Suppressor macrophage treated with lipopolysaccharide for 1 hour (primary cell): ENCODE results near the gene CERT1.

Experiments used
- DNase-seq, 3 donors: peaks; one replicate each; pipeline ENCODE4 v3.0.0-alpha.2; 2020 to 2022

CERT1 gene

DNA sequence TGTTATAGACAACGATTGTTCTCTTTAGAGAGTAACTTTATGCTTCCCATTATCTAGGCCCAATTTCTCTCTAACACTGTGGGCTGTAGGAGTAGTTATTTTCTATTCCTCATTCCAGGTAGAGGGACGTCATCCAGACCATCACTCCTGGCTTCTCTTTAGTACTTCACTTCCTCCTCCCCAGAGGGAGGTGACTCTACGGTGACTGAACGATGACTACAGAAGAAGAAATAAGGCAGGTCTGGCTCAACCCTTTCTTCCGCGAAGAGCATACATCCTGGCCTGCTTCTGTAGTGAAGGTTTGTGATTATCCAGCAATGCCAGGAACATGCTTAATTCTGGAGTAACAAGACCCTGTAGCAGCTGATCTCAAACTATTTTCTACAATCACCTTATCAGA, 123.6 kb downstream of the CERT1 start:
- no peak for DNase-seq

GRCh38 chr5:75384218-75384617, 127.2 kb downstream of the CERT1 start:
- no peak for DNase-seq

GRCh38 chr5:75381456-75381855, 130.0 kb downstream of the CERT1 start:
- DNase-seq, result no peak

DNA sequence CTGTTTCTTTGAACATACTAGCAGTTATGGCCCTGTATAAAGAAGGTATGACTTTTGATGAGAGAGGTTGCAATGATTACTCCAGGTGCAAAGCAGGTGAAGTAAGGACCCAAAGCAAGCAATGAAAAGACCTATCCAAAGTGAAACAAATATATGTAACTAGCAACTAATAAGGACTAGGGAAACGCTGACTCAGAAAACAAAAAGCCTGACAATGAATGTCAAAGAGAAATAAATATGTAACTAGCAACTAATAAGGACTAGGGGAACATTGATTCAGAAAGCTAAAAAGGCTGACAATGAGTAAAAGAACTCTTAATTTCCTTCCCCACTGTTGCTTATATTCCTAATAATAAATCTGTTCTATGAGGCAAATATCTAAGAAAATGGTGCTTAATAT, 131.3 kb downstream of the CERT1 start:
- DNase-seq, result no peak

DNA sequence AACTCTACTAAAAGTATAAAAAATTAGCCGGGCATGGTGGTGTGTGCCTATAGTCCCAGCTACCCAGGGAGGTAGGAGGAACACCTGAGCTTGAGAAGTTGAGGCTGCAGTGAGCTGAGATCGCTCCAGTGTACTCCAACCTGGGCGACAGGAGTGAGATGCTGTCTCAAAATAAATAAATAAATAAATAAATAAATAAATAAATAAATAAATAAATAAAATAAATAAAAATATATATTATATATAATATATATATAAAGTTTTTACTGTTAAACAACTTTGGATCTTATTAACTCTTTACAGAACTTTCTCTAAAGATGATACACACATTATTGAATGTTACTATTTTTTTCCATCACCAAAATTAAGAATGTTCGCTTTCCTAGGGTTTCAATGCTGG, 136.0 kb downstream of the CERT1 start:
- DNase-seq, result no peak

DNA sequence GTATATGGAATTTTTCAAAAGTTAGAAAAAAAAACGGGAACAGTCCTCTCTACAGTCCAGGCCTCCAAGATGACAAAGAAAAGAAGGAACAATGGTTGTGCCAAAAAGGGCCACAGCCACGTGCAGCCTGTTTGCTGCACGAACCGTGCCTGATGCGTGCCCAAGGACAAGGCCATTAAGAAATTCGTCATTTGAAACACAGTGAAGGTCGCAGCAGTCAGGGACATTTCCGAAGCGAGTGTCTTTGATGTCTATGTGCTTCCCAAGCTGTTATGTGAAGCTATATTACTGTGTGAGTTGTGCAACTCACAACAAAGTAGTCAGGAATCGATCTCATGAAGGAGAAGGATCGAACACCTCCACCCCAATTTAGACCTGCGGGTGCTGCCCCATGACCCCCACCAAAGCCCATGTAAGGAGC, 137.0 kb downstream of the CERT1 start:
- no peak for DNase-seq

DNA sequence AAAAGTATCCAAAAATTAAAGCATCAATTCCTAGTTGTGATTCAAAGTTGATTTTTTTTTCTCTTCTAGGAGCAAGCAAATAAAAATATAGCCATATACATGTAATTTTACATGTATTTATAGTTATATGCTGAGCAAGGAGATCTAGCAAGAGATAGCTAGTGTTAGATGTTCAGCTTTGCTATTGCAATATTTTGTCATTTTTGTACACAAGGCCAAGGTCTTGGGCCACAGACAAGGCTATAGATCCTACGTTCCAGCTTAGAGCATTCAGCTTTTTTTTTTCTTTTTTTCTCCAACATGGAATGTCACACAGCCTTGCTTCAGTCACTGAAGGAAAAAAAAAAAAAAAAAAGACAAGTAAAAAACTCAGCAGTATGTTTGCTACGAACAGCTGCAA, 137.6 kb downstream of the CERT1 start:
- no peak for DNase-seq

DNA sequence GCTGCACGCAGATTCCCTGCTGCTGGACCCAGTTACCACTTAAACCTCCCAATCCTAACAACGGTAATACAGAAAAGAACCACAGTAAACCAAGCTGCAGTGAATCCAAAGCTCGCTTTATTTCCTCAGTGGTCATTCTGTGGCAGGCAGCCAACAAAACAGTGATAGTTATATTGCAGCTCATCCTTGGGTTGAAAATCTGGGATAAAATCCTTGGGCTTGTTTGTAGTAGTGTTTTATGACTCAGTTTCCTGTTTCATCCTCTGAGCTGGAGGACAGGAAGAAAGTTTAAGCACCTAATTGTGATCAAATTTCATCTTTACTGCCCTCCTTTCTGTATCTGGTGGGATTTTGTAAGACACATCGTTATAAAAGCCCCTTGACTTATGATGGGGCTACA, 143.0 kb downstream of the CERT1 start:
- no peak for DNase-seq

- no peak for DNase-seq
Observed at GRCh38 chr5:75367401-75367800, 144.0 kb downstream of the CERT1 start.

GRCh38 chr5:75366787-75367186, 144.6 kb downstream of the CERT1 start:
- no peak for DNase-seq

DNA sequence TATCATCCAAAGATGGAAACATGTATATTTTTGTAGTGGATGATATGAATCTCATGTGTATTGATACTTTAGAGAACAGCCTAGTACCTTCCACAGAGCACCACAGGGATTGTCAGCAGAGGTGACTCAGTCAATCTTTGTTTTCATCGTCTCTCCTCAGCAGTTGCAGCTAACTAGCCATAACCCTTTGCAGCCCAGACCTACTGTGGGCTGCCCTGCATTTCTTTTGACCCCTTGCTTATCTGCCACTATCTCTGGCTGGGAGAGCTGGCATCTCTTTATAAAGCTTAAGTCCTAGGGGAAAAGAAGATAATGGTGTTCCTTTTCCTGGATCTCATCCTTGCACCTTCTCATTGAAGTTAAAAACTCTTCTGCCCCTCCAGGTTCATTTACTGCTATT, 145.7 kb downstream of the CERT1 start:
- no peak for DNase-seq

DNA sequence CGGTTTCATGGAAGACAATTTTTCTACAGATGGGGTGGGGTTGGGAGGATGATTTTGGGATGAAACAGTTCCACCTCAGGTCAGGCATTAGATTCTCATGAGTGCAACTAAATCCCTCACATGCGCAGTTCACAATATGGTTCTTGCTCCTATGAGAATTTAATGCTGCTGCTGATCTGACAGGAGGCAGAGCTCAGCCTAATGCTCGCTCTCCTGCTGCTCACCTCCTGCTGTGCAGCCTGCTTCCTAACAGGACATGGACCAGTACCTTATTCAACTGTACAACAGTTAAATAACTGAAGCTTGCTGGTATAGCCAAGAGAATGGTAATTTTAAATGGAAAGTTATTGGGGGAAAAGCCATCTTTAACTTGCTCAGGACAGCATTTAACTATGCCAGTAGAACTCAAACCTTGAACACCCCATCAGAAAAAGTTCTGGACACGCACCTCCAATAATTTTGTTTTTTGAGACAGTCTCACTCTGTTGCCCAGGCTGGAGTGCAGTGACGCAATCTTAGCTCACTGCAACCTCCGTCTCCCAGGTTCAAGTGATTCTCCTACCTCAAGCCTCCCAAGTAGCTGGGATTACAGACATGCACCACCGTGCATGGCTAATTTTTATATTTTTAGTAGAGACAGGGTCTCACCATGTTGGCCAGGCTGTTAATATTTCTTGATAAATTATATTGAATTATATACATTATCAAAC, 146.7 kb downstream of the CERT1 start:
- DNase-seq, result no peak

GRCh38 chr5:75363726-75364495, 147.5 kb downstream of the CERT1 start:
- DNase-seq, result no peak

GRCh38 chr5:75363111-75363510, 148.3 kb downstream of the CERT1 start:
- DNase-seq, result no peak

DNA sequence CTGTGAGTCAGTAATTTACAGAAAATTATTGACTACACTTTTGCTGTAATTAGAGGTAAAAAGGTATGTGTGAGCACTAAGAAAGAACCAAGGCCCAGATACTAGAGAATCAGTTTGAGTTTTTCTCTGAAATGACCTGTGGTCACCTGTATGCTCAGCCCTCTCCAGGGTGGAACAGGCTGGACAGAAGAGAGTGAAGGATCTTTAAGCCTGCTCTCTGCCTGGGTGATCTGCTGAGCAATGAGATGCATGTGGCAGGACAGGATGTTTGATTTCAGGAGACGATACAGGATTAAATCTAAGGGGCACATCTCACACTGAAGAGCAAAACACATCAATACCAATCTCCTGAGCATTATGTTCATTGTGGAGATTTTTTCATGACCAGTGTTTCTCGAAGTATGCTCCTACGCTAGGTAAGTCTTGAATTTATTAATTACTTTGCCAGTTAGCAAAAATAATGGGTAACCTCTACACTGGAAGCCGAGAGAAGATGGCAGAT, 148.9 kb downstream of the CERT1 start:
- no peak for DNase-seq

DNA sequence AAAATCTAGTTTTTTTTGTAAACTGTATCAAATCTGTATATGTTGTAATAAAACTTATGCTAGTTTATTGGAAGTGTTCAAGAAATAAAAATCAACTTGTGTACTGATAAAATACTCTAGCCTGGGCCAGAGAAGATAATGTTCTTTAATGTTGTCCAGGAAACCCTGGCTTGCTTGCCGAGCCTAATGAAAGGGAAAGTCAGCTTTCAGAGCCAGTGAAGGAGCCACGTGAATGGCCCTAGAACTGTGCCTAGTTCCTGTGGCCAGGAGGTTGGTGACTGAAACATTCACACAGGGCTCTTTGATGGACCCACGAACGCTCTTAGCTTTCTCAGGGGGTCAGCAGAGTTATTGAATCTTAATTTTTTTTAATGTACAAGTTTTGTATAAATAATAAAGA, 150.1 kb downstream of the CERT1 start:
- DNase-seq, result no peak

GRCh38 chr5:75358117-75358516, 153.3 kb downstream of the CERT1 start:
- DNase-seq, result no peak

DNA sequence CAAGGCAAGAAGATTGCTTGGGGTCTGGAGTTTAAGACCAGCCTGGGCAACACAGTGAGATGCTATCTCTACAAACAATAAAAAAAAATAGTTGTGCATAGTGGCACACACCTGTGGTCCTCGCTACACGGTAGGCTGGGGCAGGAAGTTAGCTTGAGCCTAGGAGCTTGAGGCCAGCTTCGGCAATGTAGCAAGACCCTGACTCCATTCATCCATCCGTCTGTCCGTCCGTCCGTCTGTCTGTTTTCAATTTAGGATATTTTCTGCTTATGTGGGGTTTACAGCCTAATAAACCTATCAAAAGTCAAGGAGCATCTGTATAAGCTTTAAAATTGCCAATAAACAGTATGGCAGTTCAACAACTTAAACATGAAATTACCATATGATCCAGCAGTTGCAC, 154.7 kb downstream of the CERT1 start:
- no peak for DNase-seq

DNA sequence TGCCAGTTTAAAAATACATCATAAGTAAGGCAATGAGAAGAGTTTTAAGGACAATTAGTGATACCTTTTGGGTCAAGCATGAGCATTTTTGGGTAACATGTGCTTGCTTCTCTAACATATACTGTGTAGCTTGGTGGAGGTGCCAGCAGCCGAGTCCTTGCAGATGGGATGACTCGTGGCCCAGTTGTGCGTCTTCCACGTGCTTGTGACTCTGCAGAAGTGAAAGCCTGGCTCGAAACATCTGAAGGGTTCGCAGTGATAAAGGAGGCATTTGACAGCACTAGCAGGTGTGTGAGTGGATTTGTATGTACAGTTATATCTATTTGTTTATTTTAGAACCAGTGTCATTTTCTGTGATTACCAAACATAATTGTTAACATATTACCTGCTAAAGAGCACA, 156.2 kb downstream of the CERT1 start:
- DNase-seq, result no peak

DNA sequence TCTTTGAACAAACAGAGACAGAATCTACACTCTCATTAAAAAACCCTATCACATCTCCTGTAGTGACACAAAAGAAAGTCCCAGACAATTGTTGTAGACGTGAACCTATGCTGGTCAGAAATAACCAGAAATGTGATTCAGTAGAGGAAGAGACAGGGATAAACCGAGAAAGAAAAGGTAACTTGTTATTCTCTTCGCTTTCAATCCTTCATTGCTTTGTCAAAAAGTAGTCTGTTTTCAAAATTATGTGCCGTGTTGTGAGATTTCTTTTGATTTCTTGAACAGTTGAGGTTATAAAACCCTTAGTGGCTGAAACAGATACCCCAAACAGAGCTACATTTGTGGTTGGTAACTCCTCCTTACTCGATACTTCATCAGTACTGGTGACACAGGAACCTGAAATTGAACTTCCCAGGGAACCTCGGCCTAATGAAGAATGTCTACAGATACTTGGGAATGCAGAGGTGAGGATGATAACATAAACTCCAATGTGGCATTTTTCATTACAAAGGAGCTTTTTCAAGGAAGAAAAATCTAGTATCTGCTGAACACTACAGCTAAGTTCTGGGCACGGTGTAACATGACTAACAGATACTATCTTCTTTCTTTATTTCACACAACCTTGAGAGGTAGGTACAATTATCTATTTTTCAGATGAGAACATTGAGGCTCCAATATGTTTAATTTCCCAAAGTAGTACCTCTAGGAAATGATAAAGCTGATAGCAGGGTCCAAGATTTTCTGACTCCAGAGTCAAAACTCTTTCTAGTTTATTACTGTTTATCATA, 160.1 kb downstream of the CERT1 start:
- DNase-seq, result no peak

DNA sequence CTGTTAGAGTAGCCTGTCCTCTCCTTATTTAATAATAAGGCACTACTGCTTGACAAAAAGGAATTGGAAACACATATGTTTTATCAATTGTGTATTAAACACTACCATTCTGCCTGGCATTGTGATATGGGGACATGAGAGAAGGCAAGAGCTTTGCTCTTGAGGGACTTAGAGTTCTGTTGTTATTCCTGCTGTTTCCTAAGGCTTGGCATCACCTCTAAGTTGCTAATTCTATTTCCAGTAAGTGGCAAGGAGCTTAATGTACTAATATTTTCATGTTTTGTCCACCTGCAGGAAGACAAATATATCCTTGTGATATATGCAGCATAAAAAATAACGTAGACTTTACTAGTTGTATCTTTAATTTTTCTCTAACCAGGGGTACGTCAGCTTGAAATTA, 161.8 kb downstream of the CERT1 start:
- no peak for DNase-seq

GRCh38 chr5:75348241-75348640, 163.2 kb downstream of the CERT1 start:
- DNase-seq, result no peak

DNA sequence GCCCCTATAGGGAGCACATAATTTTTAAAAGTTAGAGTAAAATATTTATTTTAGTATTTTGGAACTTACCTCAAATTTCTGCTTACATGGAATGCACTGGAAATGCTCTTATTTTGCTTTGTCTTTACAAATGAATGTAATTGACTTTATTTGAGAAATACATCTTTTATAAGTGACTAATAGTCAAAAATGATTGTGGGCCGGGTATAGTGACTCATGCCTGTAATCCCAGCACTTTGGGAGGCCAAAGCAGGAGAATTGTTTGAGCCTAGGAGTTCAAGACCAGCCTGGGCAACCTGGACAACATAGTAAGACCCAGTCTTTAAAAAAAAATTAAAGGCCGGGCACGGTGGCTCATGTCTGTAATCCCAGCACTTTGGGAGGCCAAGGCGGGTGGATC, 168.6 kb downstream of the CERT1 start:
- DNase-seq, result no peak

GRCh38 chr5:75341934-75342333, 169.5 kb downstream of the CERT1 start:
- no peak for DNase-seq
